A673 (cell line): ENCODE data around the gene RAB11A.

Experiments used
- CTCF ChIP-seq: fragments of 300-800, 200-600 bp; sonication (generic); conservative IDR thresholded peaks from 2 replicates; pipeline ENCODE4 v1.5.1; 2017; ENCODE audit warnings: low read depth, mild to moderate bottlenecking, antibody characterized with exemption, low read length, moderate library complexity, mixed read lengths
- EZH2 ChIP-seq: fragments of 200-600 bp; sonication (generic); IDR thresholded peaks from 2 replicates; pipeline ENCODE4 v1.6.1; 2017; ENCODE audit warnings: borderline replicate concordance, low read depth, mild to moderate bottlenecking, mixed read lengths, antibody characterized with exemption, low read length; ENCODE audit not compliant: poor library complexity, severe bottlenecking

DNA sequence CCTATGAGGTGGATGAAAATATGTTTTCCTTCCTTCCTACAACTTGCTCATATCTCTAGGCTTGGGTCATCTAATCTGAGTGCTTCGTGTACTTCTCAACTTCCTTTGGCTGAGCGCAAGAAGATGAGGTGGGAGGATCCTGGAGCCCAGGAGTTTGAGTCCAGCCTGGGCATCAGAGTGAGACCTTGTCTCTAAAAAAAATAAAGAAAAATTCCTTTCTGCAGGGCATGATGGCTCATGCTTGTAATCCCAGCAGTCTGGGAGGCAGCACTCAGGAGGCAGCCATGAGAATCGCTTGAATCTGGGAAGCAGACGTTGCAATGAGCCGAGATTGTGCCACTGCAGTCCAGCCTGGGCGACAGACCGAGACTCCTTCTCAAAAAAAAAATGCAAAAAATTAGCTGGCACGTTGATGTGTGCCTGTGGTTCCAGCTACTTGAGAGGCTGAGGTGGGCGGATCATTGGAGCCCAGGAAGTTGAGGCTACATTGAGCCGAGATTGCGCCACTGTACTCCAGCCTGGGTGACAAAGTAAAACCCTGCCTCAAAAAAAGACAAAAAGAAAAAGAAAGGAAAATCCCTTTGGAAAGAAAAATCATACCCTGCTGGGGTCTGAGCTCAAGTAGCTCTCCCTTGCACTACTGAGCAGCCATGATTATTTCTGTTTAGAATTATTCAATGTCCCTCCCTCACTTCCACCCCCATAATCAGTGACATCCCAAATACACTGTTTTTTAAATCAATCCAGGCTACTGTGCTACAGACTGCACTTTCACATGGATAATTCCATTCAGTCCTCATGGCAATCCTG, 28.0 kb upstream of the RAB11A start:
- TF ChIP-seq CTCF = no peak
- no peak for TF ChIP-seq EZH2
